Stimulated activated naive CD8-positive, alpha-beta T cell treated with anti-CD3 and anti-CD28 coated beads, Interleukin-15, amount 100 ng/mL, for 72 hours (primary cell): ENCODE data around the gene TRAF1.

Experiments
- ATAC-seq: fragments of 150-1000 bp; cut with Tn5 transposase; 2 replicates; pipeline ENCODE4 v1.10.0; 2021; ENCODE audit warnings: mild to moderate bottlenecking, moderate library complexity
- DNase-seq, 2 donors: peaks; one replicate each; pipeline ENCODE4 v3.0.0; 2021 to 2022
- H3K27ac Mint-ChIP-seq, 2 donors: one replicate each; pipeline ENCODE4 v1.8.0; 2022; ENCODE audit warnings: mild to moderate bottlenecking in 2 of 2, mixed read lengths in 2 of 2, moderate library complexity in 2 of 2
- H3K27me3 Mint-ChIP-seq: one replicate; pipeline ENCODE4 v1.8.0; 2022; ENCODE audit warnings: mixed read lengths
- H3K4me1 Mint-ChIP-seq: one replicate; pipeline ENCODE4 v1.8.0; 2022; ENCODE audit warnings: mild to moderate bottlenecking, mixed read lengths
- H3K4me3 Mint-ChIP-seq, 2 donors: one replicate each; pipeline ENCODE4 v1.8.0; 2022; ENCODE audit warnings: mild to moderate bottlenecking in 2 of 2, mixed read lengths in 2 of 2, moderate library complexity in 1 of 2
- H3K9me3 Mint-ChIP-seq, 2 donors: one replicate each; pipeline ENCODE4 v1.8.0; 2022; ENCODE audit warnings: mixed read lengths in 2 of 2

The TRAF1 gene

DNA sequence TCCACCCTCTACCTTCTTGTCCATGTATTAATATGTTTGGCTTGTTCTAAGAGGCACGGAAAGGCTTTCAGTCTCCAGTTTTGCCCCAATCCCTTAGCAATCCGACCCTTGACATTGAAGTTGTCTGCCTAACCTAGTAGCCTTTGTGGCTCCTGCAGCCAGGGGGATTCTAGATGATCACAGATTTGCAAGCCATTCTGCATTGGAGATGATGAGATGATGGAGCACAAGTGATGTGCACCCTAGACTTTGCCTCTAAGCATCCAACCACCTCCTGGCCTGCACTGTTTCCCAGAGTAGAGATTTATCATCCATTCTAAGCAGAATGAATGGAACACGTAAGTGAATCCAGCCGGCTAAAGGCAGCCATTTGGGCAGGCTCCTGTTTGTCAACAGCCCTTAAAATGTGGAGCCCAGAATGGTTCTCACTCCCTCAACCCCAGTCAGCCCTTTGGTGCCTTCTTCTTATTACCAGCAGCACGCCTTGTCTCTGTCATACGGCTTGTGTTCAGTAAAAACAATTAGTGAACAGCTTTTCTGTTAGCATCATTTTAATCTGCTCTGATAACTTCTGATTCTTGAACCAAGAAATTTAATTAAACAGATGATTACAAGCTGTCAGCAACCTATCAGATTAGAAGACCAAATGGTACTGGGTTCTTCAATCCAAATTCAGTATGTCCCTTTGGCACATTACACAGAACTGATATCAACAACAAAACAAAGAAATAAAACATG lies 5.7 kb upstream of the TRAF1 start:
- DNase-seq (no peak), ATAC-seq (no peak)
- H3K27ac Mint-ChIP-seq = peak overlapping the region; percentile 99
- no peaks in the 10 kb centered on the region for H3K9me3 Mint-ChIP-seq
- H3K4me1 Mint-ChIP-seq = peaks cover 93% of the 10 kb centered on the region
- no peaks in the 10 kb centered on the region for H3K27me3 Mint-ChIP-seq
- H3K4me3 Mint-ChIP-seq = peak overlapping the region; percentile 51 to 80

DNA sequence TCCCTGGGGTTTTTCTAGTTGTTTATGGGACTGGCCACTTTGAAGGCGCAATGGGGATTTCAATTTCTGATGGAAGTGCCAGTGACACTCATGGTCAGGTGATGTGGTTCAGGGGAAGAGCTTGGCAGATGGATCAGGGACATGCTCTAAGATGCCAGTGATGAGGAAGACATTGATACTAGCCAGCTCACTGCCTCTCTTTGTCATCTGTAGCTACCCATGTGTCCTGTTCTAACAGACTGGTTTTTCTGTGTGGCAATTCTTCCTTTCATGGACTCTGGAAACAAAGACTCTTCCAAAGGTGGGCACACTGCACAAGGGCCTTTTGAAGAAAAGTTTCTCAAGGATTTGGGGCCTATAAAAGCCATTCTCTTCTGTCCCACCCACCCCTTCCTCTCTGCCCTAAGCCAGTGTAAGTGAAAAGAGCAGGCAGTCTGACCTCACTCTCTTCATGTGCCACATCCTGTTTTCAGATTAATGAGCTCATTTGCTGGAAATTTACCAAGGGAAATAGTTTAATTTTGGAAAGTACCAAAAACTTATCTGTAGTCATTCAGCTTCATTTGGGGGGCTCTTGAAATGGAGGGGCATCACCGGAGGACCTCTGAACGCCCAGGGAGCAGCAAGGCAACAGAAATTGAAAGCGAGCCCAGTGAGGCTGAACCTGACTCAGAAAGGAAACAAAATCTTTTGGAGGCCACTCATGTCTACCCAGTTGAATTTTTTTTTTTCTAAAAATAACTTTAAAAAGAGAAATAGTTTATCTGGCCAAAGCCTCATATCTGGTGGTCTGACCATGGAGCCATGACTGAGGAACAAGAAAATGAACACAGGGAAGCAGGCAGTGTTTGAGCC lies 4.9 kb upstream of the TRAF1 start:
- no peaks in the 10 kb centered on the region for H3K27me3 Mint-ChIP-seq

DNA sequence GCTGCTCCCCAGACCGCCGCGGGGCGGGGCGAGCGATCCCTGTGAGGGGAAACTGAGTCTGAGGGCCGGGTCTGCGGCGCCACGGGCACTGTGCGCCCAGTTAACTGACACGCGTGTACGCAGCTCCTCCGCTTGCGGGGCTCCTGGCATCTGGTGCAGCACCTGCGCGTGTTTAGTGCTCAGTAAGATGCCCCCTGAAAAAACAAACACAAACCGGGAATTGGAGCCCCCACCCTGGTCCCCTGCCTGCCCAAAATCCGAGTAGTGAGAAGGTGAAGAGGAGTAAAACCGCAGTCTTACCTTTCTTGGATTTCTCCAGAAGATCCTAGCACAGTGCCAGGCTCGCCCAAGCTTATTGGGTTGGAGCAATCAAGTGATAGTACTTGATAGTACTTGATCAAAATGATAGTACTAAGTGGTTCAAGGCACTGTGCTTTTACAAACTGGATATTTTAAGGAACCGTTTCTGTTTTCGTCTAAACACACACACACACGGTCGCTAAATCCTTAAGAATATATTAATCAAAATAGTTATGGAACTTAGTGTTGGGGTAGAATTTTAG lies 2.7 kb upstream of the TRAF1 start:
- H3K27ac Mint-ChIP-seq = peak overlapping the region; percentile 91 to 97
- no peak for DNase-seq
- peaks cover 84% of the 10 kb centered on the region for H3K4me1 Mint-ChIP-seq
- H3K4me3 Mint-ChIP-seq = peak overlapping the region; percentile 80 to 82
- no peaks in the 10 kb centered on the region for H3K27me3 Mint-ChIP-seq
- no peak for ATAC-seq
- no peaks in the 10 kb centered on the region for H3K9me3 Mint-ChIP-seq

More for the DNA sequence above, 4.9 kb upstream of the TRAF1 start:
- H3K4me3 Mint-ChIP-seq = peak overlapping the region; percentile 75 to 80
- peaks cover 93% of the 10 kb centered on the region for H3K4me1 Mint-ChIP-seq
- peak overlapping the region; percentile 99 for H3K27ac Mint-ChIP-seq
- ATAC-seq = peak; percentile 71
- peak; percentile 73 to 85 for DNase-seq
- no peaks in the 10 kb centered on the region for H3K9me3 Mint-ChIP-seq

DNA sequence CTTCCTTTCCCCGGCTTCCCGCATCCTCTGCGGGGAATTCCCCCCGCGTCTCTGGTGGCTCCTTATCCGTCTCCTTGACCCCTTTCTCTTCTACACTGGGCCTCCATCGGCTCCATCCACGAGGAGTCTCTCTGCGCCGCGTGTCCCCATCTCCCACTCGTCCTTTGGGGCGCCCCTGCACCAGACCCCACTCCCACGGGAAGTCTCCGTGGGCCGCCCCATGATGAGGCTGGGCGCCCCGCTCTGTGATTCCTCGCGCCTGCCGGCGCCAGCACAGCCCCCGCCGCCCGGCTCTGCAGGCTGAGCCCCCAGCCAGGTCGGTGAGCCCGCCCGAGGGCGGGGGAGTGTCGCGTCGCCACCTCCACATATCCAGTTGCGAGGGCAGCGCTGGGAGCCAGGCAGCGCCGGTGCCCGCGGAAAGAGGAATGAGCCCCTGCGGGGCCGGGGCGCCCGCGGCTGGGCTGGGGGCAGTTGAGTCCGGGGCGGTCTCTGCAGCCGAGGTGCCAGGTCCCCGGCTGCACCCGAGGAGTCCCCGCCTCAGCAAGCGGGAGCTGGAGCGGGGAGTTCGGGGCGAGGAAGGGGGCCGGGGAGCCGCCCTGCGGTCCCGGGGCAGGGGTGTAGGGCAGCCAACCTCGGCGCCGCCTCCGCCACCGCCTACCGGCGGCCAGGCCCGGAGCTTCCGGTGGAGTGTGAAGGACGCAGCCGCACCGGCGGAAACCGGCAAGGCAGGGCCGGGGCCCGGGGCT lies 2.1 kb upstream of the TRAF1 start:
- H3K27ac Mint-ChIP-seq = peak overlapping the region; percentile 97 to 99
- no peaks in the 10 kb centered on the region for H3K27me3 Mint-ChIP-seq
- peak overlapping the region; percentile 88 to 89 for H3K4me3 Mint-ChIP-seq
- peaks cover 84% of the 10 kb centered on the region for H3K4me1 Mint-ChIP-seq
- H3K9me3 Mint-ChIP-seq = no peaks in the 10 kb centered on the region
- DNase-seq (peak; percentile 72 to 82), ATAC-seq (peak; percentile 39)

DNA sequence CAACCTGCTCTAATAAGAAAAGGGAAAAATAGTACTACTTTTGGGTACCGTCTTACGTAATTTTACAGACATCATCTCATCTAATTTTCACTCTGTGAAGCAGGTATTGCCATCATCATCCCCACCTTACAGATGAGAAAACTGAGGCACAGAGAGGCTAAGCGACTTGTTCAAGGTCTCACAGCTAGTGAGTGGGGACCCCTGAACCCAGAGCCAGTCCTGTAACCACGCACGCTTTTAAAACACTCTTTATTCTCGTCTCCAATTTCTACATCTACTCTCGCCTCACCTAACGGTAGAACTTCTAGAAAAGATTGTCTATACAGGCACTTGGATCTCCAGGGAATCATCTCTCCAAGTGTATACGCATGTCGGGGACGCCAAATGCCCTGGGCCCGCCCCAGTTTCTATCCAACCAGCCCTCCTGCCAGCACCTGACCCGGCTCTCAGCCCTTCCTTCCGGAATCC lies 1.5 kb upstream of the TRAF1 start:
- Mint-ChIP-seq H3K27me3 (no peaks in the 10 kb centered on the region), H3K4me1 (peaks cover 84% of the 10 kb centered on the region), H3K9me3 (no peaks in the 10 kb centered on the region), H3K4me3 (peak overlapping the region; percentile 88 to 89), H3K27ac (peak overlapping the region; percentile 97 to 99)
- ATAC-seq (no peak), DNase-seq (no peak)

DNA sequence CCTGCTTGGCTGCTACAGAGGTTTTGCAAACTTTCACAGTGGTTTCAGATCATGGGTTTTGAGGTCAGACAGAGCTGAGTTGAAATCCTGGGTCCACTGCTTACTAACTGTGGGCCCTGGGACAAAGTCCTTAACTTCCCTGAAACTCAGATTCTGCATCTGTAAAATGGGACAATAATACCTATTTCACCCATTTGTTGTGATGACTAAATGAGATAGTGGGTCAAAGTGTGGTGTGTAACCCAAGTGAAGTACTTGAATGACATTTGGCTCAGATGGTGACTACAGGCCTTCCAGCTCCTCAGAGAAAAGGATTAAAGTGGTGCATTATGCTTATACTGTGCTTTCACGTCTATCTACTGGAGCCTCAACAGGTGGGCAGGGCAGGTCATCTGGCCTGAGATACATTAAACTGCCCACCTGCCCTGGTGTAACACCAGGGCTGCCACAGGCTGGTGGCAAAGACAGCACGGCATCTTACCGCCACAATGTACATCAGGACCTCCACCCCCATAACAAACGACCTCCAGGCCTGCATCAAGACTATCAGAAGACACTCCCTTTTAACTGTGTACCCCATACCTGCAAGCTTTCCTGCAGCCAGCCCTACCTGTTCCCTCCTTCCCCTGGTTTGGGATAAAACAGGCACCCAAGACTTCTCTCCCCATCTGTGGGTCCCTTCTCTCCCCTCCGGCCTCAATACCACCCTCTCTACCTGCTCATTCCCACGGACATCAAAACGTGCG lies 846 bp upstream of the TRAF1 start:
- Mint-ChIP-seq H3K4me1 (peaks cover 83% of the 10 kb centered on the region), H3K9me3 (no peaks in the 10 kb centered on the region), H3K27me3 (no peaks in the 10 kb centered on the region), H3K27ac (peak overlapping the region; percentile 97 to 99), H3K4me3 (peak overlapping the region; percentile 88 to 89)
- DNase-seq (peak; percentile 41 to 49), ATAC-seq (peak; percentile 31)

DNA sequence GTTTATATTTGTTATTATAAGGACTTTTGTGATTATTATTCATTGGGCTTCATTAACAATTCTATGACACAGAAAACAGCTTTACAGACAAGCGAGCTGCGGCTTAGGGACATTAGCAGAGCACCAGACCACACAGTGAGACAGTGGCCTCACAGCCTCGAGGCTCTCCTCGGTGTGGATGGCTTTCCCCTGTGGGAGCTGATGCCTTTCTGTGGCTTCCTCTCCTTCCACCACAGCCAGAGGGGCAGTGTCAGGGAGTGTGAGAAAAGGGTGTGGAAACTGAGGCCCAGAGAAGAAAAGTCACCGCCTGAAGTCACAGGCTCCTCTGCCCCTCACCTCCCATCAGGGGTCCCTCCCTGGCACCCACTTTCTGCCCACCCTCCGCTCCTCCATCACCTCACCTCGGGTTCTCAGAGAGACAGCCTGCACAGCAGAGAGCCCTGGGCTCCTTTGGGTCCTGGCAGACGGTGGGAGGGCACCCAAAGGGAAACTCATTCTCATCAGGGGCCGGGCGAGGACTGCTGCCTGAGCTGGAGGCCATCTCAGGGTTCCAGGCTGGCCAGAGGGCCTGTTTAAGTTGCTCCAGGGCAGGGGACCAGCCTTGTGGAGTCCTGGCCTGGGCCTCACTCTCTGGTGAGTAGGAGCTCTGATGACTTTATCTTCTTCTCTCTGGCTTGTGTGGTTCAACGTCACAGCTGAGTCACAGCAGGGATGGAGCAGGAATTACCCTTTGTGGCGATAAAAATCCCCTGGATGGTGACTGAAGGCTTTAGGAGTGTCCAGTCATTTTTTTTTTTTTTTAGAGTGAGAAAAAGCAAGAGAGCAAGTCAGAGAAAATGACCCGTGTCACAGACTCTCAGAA lies 830 bp downstream of the TRAF1 start:
- peak; percentile 81 for ATAC-seq
- Mint-ChIP-seq H3K4me3 (peak overlapping the region; percentile 88 to 89), H3K27ac (peak overlapping the region; percentile 97 to 99), H3K27me3 (no peaks in the 10 kb centered on the region), H3K9me3 (no peaks in the 10 kb centered on the region), H3K4me1 (peaks cover 83% of the 10 kb centered on the region)
- DNase-seq = peak; percentile 79 to 94

DNA sequence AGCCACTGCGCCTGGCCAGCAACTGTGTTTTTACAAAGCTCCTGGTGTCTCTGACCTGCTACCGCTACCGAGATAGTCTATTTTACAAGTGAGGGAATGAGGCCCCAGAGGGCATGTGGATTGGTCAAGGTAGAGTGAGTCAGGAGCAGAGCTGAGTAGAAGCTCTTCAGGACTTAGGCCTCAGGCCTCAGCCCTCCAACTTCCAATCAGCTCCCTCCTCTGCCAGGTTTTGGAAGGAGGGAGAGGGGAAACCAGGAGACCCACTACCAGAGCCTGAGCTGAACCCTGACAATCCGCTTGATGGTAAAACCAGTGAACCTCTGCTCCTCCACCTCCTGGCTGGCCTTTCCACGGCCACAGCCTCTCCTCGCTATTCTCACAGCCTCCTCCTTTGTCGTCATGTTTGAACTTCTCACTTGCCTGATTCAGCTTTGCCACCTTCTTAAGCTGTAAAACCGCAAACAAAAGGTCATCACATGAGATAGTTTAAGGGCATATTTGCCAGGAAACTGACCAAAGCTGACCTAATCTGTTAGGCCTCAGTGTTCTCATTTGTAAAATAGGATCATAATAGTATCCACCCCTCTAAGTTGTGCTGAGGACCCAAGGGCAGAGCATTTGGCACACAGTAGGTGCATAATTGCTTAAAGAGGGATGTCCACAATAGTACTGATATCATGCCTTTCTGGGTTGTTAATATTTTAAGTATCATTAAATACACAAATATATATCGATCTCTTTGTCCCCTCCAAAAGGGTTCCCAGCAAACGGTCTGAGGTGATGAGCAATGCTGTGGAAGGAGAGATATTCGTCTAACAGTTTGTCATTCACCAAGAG lies 1.7 kb downstream of the TRAF1 start:
- DNase-seq = peak; percentile 38 to 43

DNA sequence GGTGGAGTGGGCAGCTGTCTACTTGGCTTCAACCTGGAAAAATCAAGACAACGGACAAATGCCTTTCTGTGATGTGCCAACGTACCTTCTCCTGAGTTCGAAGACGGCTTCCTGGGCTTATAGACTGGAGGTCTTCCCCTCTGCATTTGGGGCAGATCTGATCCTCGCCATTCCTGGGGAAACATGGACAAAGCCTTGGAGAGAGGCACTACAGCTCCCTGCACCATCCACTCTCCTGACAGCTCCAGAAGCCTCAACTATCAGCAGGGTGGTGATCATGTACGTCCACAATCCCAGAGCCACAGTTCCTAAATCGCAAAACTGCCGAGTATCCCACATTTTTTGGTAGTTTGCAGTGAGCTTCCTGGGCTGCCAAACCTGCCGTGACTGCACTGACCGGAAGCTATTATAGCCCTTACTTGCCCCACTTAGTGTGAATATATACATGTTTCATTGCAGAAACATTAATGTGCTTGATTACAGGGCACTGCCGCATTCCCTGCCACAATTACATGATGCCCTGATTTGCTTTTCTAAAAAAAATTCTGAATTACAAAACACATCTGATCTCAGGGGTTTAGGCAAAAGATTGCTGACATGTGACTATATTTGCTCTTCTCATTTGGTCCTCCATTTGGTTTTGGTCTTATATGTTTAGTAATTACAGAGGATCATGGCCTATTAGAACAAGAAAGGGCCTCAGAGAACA lies 2.8 kb downstream of the TRAF1 start:
- H3K27ac Mint-ChIP-seq = peak overlapping the region; percentile 97 to 99
- ATAC-seq (no peak), DNase-seq (no peak)
- peaks cover 87% of the 10 kb centered on the region for H3K4me1 Mint-ChIP-seq
- H3K4me3 Mint-ChIP-seq = peak overlapping the region; percentile 88 to 89
- no peaks in the 10 kb centered on the region for H3K27me3 Mint-ChIP-seq
- no peaks in the 10 kb centered on the region for H3K9me3 Mint-ChIP-seq

More for the DNA sequence above, 1.7 kb downstream of the TRAF1 start:
- peak overlapping the region; percentile 88 to 89 for H3K4me3 Mint-ChIP-seq
- H3K27me3 Mint-ChIP-seq = no peaks in the 10 kb centered on the region
- no peaks in the 10 kb centered on the region for H3K9me3 Mint-ChIP-seq
- peaks cover 83% of the 10 kb centered on the region for H3K4me1 Mint-ChIP-seq
- no peak for ATAC-seq
- peak overlapping the region; percentile 97 to 99 for H3K27ac Mint-ChIP-seq

DNA sequence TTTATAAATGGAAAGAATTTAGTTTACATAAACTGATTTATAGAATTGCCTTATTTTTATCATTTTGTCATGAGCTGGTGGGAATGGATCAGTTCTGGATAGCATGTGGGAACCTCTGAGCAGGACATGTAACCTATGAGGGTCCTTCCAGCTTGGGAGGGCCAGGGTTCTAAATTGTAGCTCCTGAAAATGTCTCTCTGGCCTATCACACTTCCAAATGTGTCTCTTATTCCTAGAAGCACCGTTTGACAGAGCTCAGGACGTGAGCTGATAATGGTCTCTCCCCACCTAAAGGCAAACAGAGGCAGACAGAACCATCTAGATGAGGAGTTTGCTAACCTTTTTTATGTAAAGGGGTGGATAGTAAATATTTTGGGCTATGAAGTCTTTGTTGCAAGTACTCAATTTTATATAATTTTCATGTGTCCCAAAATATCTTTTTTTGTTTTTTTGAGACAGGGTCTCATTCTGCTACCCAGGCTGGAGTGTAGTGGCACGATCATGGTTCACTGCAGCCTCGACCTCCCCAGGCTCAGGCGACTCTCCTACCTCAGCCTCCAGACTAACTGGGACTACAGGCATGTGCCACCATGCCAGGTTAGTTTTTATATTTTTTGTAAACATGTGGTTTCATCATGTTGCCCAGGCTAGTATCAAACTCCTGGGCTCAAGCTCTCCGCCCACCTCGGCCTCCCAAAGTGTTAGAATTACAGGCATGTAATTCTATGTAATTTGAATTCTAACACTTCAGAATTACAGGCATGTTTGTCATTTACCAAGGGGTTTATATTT lies 4.0 kb downstream of the TRAF1 start:
- no peaks in the 10 kb centered on the region for H3K27me3 Mint-ChIP-seq
- peak overlapping the region; percentile 88 to 89 for H3K4me3 Mint-ChIP-seq
- H3K27ac Mint-ChIP-seq = peak overlapping the region; percentile 90 to 92
- no peaks in the 10 kb centered on the region for H3K9me3 Mint-ChIP-seq
- peaks cover 88% of the 10 kb centered on the region for H3K4me1 Mint-ChIP-seq
- ATAC-seq (no peak), DNase-seq (no peak)

DNA sequence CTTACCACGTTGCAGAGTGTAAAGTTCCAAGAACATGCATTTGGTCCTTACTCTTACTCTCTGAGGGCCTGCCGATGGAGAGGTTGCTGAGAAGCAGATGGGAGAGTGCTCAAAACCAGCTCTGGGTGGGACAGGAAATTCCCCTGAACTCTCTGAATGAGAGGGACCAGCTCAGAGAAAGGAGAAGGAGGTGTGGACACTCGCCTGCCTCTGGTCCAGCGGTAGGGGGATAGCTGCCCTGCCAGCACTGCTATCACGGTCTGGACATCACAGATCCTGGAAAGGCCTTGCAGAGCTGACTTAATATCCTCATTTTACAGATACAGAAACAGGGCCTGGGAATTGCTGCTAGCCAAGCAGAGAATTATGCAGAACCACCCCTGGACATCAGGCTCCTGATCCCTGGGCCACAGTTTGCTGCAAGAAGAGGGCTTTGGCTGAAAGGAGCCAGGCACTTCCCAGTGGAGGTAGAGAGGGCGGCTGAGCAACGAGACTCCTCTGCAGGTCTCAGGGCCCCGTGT lies 4.9 kb downstream of the TRAF1 start:
- H3K9me3 Mint-ChIP-seq = no peaks in the 10 kb centered on the region
- peak overlapping the region; percentile 90 to 92 for H3K27ac Mint-ChIP-seq
- ATAC-seq (no peak), DNase-seq (no peak)
- H3K4me3 Mint-ChIP-seq = peak overlapping the region; percentile 88 to 89
- peaks cover 88% of the 10 kb centered on the region for H3K4me1 Mint-ChIP-seq
- H3K27me3 Mint-ChIP-seq = no peaks in the 10 kb centered on the region

DNA sequence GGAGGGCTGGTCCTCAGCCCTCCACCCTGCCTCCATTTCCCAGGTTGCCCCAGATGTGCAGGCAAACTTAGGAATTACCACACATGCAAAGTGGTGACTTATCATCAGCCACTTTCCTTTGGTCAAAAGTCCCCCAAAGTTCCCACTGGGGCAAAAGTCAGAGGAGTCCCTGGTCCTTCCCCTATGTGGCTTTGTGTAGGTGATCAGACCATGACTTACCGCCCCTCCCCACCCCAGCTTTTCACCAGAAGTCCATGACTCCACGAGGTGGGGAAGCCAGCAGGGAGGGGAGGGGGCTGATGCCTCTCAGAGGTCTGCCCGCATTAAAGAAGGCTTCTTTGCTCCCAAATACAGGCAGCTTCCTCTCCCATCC lies 5.8 kb downstream of the TRAF1 start:
- H3K4me1 Mint-ChIP-seq = peaks cover 93% of the 10 kb centered on the region
- H3K27ac Mint-ChIP-seq = peak overlapping the region; percentile 89 to 90
- H3K9me3 Mint-ChIP-seq = no peaks in the 10 kb centered on the region
- peak overlapping the region; percentile 88 to 89 for H3K4me3 Mint-ChIP-seq
- ATAC-seq (no peak), DNase-seq (no peak)
- H3K27me3 Mint-ChIP-seq = no peaks in the 10 kb centered on the region
